ENCODE measurements around the gene ELN.

GRCh38 chr7:74000489-74001149, 27.4 kb upstream of the ELN start:
- TF ChIP-seq CTCF (conservative IDR thresholded peaks at IDR 0.05 in 1 of 2, IDR thresholded peaks at IDR 0.05 in 1 of 2; ENCODE audit: low read depth in 1 of 2, low read length in 2 of 2), result no peak
- TF ChIP-seq EZH2 (IDR thresholded peaks at IDR 0.05; ENCODE audit: low read length, missing control alignments), result no peak

Data from fibroblast of lung (primary cell).